ENCODE data around the gene ASAP3. TPM values are rescaled to one million over a fixed set of nuclear protein-coding genes. Genes with fewer than 3 reads are reported as not detected.
A peak's percentile ranks its signal among the peaks of the same experiment; 100 is the strongest.

ASAP3 gene
- total RNA-seq, 2 experiments from 2014 or later, result 0.50 to 0.58 TPM

DNA sequence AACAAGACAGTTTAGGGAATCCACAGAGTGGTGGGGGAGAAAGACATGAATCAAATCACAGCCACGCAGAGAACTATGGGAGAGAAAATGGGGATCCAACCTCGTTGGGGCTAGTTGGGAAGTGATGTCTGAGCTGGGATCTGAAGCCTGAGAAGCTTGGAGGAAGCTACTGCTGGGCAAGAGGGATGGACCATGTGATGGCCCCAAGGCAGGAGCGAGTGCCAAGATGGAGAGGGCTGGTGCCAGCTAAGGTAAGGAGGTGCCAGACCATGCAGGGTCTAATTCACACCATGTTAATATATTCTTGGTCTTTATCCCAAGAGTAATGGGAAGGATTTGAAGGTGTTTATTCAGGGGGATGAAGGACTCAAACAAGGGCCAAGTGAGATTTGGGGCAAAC lies 41.2 kb downstream of the ASAP3 start:
- DNase-seq, result no peak
- no peaks in the 10 kb centered on the region for H3K4me1 Mint-ChIP-seq (ENCODE audit: low read depth)
- H3K36me3 Mint-ChIP-seq, result no peaks in the 10 kb centered on the region
- intact Hi-C loops (cut with micrococcal nuclease), result no loop called here
- H3K27me3 Mint-ChIP-seq, result no peaks in the 10 kb centered on the region
- no peaks in the 10 kb centered on the region for H3K9me3 Mint-ChIP-seq
- no peak overlapping the region for H3K4me3 Mint-ChIP-seq
- POLR2A ChIA-PET, result no interaction called here
- CTCF ChIA-PET, result interaction anchor here (0.8 kb wide), 1 partner anchor 54 kb away, joined by 3 read pairs; no protein-coding TSS in a partner anchor
- no peak overlapping the region for H3K27ac Mint-ChIP-seq

DNA sequence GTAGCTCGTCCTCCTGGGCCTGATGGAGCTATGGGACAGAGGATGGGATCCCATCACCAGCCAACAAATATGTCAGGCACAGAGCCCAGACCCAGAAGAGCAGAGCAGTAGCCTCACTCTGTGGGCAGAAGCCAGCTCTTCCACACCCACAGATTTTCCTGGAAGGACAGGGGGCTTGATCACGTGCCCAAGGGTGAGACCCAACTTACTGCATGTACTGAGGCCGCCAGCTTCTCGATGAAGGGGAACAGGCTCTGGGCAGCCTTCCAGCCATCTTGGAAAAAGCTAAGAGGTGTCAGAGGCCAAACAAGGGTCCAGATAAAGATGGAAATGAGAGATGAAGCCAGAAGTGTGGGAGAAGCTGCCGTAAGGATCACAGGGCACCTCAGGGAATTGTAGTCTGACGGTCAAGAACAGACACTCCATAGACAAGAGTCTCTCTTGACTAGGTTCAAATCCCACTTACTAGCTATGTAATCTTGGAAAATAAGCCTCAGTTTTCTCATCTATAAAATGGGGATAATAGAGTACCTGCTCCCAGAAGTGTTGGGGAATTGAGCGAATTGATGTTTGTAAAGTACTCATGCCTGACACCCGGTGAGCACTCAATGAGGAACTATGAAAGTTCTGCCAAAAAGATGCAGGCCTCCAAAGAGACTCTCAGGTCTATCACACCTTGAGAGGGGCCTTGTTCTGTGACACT lies 42.4 kb downstream of the ASAP3 start:
- ChIA-PET CTCF (interaction anchor here (0.6 to 0.9 kb wide), 3 partner anchors 38 to 310 kb away, joined by 3 read pairs; no protein-coding TSS in a partner anchor), POLR2A (no interaction called here)
- Mint-ChIP-seq H3K9me3 (no peaks in the 10 kb centered on the region), H3K4me1 (ENCODE audit: low read depth) (no peaks in the 10 kb centered on the region), H3K27me3 (no peaks in the 10 kb centered on the region), H3K27ac (no peak overlapping the region), H3K4me3 (no peak overlapping the region), H3K36me3 (no peaks in the 10 kb centered on the region)
- intact Hi-C loops (cut with micrococcal nuclease), result no loop called here
- no peak for DNase-seq

DNA sequence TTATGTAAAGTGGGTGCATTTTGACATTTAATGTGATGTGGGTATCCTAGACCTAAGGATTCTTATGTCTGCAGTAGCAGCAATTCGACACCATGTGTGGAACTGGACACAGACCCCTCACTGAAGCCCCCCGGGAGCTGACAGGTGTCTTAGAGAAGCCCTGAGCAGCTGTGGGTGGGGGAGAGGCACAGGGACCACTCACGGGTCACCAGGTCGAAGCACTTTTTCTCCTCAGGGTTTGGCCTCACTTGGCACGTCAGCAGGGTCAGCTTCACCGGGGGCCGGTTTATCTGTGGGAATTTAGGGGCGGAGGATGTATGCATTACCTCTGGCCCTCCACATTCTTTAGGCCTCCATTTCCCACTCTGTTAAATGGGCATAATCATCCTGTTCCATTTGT lies 45.4 kb downstream of the ASAP3 start:
- Mint-ChIP-seq H3K27me3 (no peaks in the 10 kb centered on the region), H3K4me1 (ENCODE audit: low read depth) (no peaks in the 10 kb centered on the region), H3K36me3 (no peaks in the 10 kb centered on the region), H3K4me3 (no peak overlapping the region), H3K27ac (no peak overlapping the region), H3K9me3 (no peaks in the 10 kb centered on the region)
- DNase-seq, result no peak
- intact Hi-C loops (cut with micrococcal nuclease), result no loop called here
- ChIA-PET POLR2A (no interaction called here), CTCF (no interaction called here)

DNA sequence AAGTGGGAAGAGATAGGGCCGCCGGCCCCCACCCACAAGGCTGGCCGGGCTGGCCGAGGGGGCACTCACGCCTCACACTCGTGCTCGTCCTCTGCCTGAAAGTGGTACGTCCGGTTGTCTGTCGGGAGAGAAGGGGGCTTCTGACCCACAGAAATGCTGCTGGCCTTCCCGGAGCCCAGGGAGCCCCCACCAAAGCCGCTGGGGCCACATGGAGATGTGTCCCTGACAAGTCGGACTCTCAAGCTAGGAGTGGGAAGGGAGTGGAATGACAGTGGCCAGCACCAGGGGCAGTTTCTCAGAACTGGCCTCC lies 46.7 kb downstream of the ASAP3 start:
- ChIA-PET POLR2A (no interaction called here), CTCF (no interaction called here)
- Mint-ChIP-seq H3K36me3 (no peaks in the 10 kb centered on the region), H3K27me3 (no peaks in the 10 kb centered on the region), H3K27ac (no peak overlapping the region), H3K4me3 (no peak overlapping the region), H3K9me3 (no peaks in the 10 kb centered on the region), H3K4me1 (ENCODE audit: low read depth) (no peaks in the 10 kb centered on the region)
- DNase-seq, result no peak
- intact Hi-C loops (cut with micrococcal nuclease), result no loop called here

DNA sequence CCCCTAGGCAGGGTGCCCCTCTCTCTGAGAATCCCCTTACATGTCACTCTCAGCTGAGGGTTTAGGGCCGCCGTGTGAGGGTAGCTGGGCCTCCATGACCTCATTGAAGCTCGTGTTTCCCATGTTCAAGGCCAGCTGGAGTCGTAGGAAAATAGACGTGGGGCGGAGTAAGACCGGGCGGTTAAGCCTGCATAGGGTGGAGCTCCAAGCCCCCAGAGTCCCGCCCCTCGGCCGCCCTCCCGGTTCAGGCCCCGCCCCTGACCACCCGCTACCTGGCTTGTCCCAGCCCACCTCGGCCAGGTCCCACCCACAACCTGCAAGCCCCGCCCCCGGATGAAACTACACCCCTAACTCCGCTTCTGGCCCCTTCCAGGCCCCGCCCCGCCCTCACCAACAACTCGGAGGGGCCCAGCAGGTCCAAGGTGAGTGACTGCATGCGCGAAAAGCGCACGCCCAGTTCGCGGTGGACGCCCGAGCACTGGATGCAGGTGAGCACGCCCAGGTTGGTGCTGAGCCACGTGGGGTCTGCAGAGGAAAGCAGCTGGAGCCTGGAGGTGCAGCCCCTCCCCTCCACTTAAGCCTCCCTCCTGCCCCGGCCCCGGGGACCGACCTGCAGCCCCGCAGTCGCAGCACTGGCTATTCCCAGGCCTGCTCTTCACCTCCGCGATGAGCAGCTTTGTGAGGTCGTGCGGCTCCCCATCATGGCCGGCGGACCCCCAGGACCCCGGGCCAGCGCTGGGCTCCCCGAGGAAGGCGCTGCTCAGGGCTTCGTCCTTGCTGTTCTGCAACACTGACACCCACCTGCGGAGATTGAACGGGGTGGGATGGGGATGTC lies 47.2 kb downstream of the ASAP3 start:
- no peaks in the 10 kb centered on the region for H3K4me1 Mint-ChIP-seq (ENCODE audit: low read depth)
- intact Hi-C loops (cut with micrococcal nuclease), result no loop called here
- H3K27ac Mint-ChIP-seq, result no peak overlapping the region
- no peaks in the 10 kb centered on the region for H3K27me3 Mint-ChIP-seq
- H3K9me3 Mint-ChIP-seq, result no peaks in the 10 kb centered on the region
- H3K36me3 Mint-ChIP-seq, result no peaks in the 10 kb centered on the region
- DNase-seq, result peak; percentile 39
- ChIA-PET CTCF (no interaction called here), POLR2A (no interaction called here)
- no peak overlapping the region for H3K4me3 Mint-ChIP-seq

DNA sequence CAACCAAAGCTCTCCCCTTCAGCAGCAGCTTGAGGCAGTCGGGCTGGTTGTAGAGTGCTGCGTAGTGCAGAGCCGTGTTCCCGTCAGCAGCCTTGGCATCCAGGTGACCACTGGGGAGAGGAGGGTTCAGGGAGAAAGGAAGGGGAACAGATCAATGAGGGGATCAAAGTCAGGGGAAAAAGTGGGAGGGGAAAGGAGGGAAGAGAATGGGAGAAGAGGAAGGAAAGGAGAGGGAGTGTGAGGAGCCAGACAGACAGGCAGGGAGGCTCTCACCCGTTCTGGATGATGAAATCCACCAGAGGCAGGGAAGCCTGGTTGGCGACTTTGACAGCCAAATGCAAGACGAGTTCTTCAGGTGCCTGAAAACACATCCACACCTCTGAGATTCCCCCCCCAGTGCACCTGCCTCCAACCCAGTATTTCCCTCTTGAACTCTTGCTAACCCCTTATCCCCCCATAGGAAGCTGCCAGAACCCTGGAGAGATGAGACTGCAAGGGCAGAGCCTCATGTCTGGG lies 49.7 kb downstream of the ASAP3 start:
- Mint-ChIP-seq H3K27ac (no peak overlapping the region), H3K36me3 (no peaks in the 10 kb centered on the region), H3K27me3 (no peaks in the 10 kb centered on the region), H3K9me3 (no peaks in the 10 kb centered on the region), H3K4me1 (ENCODE audit: low read depth) (no peaks in the 10 kb centered on the region), H3K4me3 (no peak overlapping the region)
- intact Hi-C loops (cut with micrococcal nuclease), result no loop called here
- CTCF ChIA-PET, result no interaction called here
- POLR2A ChIA-PET, result no interaction called here
- DNase-seq, result no peak

DNA sequence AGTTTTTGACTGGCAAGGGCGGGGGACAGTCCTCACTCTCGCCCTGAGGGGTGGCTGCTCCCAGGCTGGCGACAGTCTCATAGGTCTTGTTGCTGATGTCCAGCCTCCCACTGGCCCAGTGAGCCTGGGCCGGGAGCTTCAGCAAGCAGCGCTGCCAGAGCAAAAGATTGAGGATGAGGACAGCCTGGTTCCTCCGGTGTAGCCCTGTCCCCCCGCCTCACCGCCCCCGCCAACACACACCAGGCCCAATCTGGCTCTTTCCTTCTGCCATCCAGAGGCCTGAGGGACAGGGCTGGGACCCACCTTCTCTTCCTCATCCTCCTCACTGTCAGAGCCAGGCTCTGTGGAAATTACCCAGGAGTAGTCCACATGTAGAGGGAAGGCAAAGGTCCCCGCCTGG lies 50.9 kb downstream of the ASAP3 start:
- H3K36me3 Mint-ChIP-seq, result no peaks in the 10 kb centered on the region
- no peaks in the 10 kb centered on the region for H3K4me1 Mint-ChIP-seq (ENCODE audit: low read depth)
- H3K27ac Mint-ChIP-seq, result no peak overlapping the region
- H3K9me3 Mint-ChIP-seq, result no peaks in the 10 kb centered on the region
- no peak overlapping the region for H3K4me3 Mint-ChIP-seq
- no peak for DNase-seq
- intact Hi-C loops (cut with micrococcal nuclease), result no loop called here
- H3K27me3 Mint-ChIP-seq, result no peaks in the 10 kb centered on the region
- ChIA-PET CTCF (no interaction called here), POLR2A (no interaction called here)

DNA sequence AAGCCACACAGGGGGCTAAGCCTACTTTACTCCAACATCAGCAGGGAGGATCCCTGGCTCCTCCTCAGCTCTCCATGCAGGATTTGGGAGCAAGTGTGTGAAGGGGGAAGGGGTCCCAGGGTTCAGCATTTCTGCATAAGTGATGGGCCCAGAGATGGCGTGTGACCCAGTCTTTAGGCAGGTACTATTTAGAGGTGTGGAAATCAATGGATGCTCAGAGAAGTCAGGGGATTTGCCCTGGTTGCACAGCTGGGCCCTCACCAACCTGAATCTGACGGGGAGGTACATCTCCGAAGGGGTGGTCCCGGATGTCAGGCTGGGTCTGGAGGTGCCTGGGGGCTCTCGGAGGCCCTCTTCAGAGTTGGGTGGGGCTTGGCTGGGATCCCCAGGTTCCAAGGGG lies 52.5 kb downstream of the ASAP3 start:
- Mint-ChIP-seq H3K4me3 (no peak overlapping the region), H3K27me3 (no peaks in the 10 kb centered on the region), H3K27ac (no peak overlapping the region), H3K36me3 (no peaks in the 10 kb centered on the region), H3K9me3 (no peaks in the 10 kb centered on the region), H3K4me1 (ENCODE audit: low read depth) (no peaks in the 10 kb centered on the region)
- POLR2A ChIA-PET, result no interaction called here
- intact Hi-C loops (cut with micrococcal nuclease), result no loop called here
- CTCF ChIA-PET, result interaction anchor here (0.6 kb wide), 1 partner anchor 31 kb away, joined by 3 read pairs; no protein-coding TSS in a partner anchor
- no peak for DNase-seq

DNA sequence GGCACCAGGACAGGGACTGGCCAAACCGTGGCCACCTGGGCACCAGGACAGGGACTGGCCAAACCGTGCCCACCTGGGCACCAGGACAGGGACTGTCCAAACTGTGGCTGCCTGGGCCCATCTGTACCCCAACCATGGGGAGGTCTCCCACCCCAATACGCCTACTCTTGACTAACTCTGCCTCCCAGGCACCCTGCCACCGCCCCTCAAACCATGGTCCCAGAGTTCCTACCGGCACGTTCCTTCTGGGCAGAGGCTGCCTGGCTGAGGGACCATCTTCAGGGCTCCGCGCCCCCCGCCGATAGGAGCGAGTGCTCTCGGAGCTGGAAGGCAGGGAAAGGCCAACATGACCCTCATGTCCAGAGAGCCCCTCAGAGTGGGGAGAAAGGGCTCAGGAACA lies 53.2 kb downstream of the ASAP3 start:
- no peaks in the 10 kb centered on the region for H3K36me3 Mint-ChIP-seq
- no peak for DNase-seq
- H3K27me3 Mint-ChIP-seq, result no peaks in the 10 kb centered on the region
- no peaks in the 10 kb centered on the region for H3K4me1 Mint-ChIP-seq (ENCODE audit: low read depth)
- H3K27ac Mint-ChIP-seq, result no peak overlapping the region
- no peaks in the 10 kb centered on the region for H3K9me3 Mint-ChIP-seq
- ChIA-PET CTCF (interaction anchor here (0.6 kb wide), 1 partner anchor 31 kb away, joined by 3 read pairs; no protein-coding TSS in a partner anchor), POLR2A (no interaction called here)
- intact Hi-C loops (cut with micrococcal nuclease), result no loop called here
- no peak overlapping the region for H3K4me3 Mint-ChIP-seq

DNA sequence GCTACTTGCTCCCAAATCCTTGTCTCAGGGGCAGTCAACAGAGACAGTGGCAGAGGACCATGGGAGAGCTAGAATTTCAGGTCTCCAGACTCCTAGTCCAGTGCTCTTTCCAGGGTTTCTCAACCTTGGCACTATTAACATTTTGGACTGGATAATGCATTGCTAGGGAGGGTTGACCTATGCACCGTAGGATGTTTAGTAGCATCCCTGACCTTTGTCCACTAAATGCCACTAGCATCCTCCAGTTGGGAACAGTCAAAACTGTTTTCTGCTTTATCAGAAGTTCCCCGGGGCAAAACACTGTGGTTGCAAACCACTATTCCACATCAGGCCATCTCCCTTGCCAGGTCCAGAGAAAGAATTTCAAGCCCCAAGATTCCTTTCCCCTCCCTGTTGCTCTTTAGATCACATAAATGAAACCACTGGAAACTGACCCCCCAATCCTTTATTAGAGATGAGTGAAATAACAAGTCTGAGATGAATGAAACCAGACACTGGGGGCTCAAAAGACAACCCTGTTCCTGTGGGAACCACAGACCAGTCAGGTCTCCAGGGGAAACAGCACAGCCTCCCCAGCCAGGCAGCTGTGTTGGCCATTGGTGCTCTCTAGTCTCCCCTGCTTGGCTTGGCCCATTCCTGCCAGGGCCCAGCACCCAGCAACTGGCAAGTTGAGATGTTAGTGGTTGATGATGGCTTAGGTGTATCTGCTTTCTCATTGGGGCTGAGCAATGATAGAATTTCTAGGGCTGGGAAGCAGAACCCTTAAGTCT lies 55.7 kb downstream of the ASAP3 start:
- CTCF ChIA-PET, result no interaction called here

DNA sequence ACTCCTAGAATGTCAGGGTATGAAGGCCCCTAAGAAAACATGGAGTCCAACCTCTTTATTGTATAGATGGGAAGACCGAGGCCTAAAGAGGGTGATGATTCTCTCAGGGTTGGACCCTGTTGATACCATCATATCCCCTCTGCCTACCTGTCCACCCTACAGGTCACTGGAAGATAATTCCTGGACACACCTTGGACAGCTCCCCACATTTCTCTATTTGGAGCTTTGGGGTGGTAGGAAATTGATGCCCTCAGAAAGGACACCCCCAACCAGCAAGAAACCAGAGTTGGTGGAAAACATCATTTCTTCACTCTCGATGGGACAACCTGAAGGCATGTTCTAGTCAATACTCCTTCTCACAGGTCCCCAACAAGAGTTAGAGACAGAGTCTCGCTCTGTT lies 56.4 kb downstream of the ASAP3 start:
- Mint-ChIP-seq H3K9me3 (no peaks in the 10 kb centered on the region), H3K27me3 (peaks cover 5% of the 10 kb centered on the region), H3K4me1 (ENCODE audit: low read depth) (peaks cover 17% of the 10 kb centered on the region), H3K4me3 (no peak overlapping the region), H3K36me3 (no peaks in the 10 kb centered on the region), H3K27ac (no peak overlapping the region)
- ChIA-PET POLR2A (no interaction called here), CTCF (no interaction called here)
- no peak for DNase-seq
- intact Hi-C loops (cut with micrococcal nuclease), result no loop called here

More for the DNA sequence above, 55.7 kb downstream of the ASAP3 start:
- peaks cover 4% of the 10 kb centered on the region for H3K27me3 Mint-ChIP-seq
- H3K4me1 Mint-ChIP-seq (ENCODE audit: low read depth), result peaks cover 9% of the 10 kb centered on the region
- no peak for DNase-seq
- H3K9me3 Mint-ChIP-seq, result no peaks in the 10 kb centered on the region
- intact Hi-C loops (cut with micrococcal nuclease), result no loop called here
- no peak overlapping the region for H3K27ac Mint-ChIP-seq
- no peak overlapping the region for H3K4me3 Mint-ChIP-seq
- H3K36me3 Mint-ChIP-seq, result no peaks in the 10 kb centered on the region
- POLR2A ChIA-PET, result no interaction called here

DNA sequence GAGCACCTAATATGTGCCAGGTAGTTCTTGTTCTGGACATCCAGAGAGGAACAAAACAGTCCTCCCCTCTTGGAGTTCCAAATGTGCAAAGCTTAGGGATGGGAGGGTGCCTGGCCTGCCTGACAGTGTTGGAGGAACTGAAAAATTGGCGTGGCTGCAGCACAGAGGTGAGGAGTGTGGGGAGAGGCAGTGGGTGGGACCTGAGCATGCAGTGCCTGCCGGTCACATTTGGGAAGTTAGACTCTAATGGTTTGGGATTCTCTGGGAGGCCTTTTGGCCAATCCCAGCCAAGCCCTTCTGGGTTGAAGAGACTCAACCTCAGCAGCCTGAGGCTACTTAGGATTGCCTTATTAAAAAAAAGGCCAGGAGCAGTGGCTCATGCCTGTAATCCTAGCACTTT lies 57.2 kb downstream of the ASAP3 start:
- no peak for DNase-seq
- CTCF ChIA-PET, result no interaction called here
- Mint-ChIP-seq H3K9me3 (no peaks in the 10 kb centered on the region), H3K4me1 (ENCODE audit: low read depth) (peaks cover 24% of the 10 kb centered on the region), H3K27ac (no peak overlapping the region), H3K27me3 (peaks cover 5% of the 10 kb centered on the region), H3K36me3 (no peaks in the 10 kb centered on the region), H3K4me3 (no peak overlapping the region)
- intact Hi-C loops (cut with micrococcal nuclease), result no loop called here
- POLR2A ChIA-PET, result interaction anchor here (0.6 kb wide), 1 partner anchor 9 kb away, joined by 3 read pairs; no protein-coding TSS in a partner anchor
